HG02840 (cell line): ENCODE results near the gene MYOM1.
"Not testable (repeated sequence)": the region's sequence is repeated elsewhere in the genome, so short reads cannot be mapped to it uniquely, and the experiment has no call there.

Source experiments
- ATAC-seq: cut with Tn5 transposase; IDR thresholded peaks from one replicate; pipeline ENCODE4 v1.9.1; 2021; ENCODE audit warnings: mild to moderate bottlenecking, moderate library complexity, moderate number of reproducible peaks; ENCODE audit not compliant: unreplicated experiment, low FRiP score

MYOM1 gene

DNA sequence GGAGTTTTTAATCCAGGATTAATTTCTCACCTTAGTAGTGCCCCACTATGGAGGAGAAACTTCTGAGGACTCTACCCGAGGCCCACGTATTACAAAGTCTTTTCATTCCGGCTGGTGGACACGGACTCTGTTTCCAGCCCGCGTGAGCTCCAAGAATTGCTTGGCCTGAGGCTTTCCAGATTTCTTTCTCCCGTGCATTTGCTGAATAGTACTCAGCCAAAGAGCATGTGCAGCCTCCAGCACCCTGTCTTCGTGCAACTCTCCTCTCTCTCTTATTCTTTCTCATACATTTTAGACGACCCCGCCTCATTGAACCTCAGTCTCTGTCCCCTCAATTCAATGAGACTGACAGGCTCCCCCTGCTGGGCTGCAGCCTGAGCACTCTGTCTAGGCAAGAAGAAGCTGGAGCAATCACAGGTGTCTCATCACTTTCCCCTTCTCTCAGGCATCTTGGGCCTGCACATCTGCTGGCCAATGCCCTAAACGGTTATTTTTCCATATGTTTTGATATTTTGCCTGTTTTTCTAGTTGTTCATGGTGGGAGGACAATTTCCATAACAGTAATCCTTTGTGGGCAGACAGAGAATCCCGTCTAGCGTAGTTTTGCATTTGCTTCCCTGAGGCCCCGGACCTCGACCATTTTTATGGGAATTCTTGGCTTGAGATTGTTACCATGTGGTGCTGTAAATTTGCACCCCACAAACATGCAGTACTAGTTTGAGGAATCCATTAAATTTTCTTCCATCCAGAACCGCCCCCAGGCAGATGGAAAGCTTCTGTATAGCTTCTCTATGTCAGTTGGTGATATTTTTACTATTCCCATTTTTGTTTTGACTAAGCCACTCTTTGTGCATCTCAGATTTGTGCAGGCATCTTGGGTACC is 156.7 kb downstream of the MYOM1 start:
- no peak for ATAC-seq

DNA sequence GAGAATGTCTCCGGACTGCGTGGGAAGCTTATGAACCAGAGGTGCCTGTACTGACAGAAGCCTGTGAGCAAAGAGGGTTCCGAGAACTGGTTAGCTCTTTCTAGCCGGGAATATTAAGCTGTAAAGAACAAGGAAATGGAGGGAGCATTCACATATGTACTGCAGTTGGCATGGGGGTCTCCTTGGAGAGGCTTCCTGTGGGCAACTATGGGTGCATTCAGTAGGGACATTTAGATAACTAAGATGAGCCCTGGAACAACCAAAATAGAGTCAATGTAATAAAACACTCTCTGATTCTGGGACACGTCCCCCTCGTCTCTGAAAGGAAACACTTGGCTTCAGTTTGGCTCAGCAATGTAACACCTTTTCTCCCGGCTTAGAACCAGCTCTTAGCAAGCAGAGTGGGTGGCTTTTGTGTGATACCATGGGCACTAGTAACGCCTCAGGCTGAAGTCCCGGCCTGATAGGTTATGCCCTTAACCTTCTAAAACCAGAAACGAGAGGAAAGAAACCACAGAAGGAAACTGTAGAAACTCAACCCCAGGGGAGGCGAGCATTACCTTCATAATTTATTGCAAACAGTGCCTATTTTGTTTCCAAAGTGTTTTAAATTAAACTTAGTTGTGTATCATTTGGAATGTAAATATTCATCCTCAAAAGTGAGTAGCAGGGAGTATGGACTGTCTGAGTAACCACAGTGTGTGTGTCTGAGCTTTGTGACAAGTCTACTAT is 158.0 kb downstream of the MYOM1 start:
- no peak for ATAC-seq

DNA sequence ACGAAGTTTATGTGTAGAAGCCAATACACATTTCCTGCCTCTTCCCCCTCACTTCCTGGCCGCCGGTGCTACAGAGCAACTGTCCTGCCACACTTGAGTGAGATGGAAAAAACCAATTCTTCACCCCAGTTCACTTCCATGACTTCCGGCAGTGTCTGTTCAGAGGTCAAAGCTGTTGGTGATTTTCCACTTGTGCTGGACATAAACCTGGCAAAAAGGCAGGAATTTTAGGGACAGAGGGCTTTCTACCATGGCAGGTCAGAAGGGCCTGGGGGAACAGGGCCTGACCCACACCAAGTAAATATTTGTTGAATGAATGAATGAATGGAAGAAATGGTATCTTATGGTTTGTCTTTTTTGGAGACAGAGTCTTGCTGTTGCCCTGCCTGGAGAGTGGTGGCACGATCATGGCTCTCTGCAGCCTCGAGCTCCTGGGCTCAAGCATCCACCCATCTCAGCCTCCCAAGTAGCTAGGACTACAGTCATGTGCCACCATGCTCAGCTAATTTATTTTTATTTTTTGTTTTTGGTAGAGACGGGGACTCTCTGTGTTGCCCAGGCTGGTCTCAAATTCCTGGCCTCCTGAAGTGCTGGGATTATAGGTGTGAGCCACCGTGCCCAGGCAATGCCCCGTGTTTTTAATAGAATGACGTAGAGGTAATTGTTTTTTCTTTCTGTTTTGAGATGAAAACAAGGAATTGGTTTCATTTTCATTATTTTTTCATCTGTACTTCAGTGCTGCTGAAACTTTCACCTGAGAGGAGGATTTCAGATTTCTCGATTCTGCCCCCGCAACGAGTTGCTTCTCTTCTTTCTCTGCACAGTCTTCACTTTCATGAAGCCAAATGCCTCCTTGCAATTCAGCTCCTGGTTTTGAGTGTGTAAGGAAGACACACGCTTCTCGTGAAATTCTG is 158.8 kb downstream of the MYOM1 start:
- no peak for ATAC-seq

DNA sequence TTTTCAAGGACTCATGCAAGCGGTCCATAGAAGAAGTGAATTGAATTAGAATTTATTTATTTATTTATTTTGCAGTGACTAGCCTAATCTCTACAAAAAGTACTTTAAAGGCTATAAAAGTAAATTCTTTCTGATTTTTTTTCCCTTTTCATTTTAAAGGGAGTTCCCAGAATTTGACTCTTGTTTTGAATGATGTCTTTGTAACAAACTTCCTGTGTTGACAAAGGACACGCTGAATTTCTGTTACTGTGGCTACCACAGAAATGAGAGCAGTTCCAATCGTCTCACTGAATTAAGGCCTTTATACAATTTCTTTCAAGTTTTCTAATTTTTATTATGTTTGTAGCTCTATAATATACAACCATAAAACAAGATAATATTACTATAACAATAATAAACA is 160.5 kb downstream of the MYOM1 start:
- ATAC-seq: no peak

DNA sequence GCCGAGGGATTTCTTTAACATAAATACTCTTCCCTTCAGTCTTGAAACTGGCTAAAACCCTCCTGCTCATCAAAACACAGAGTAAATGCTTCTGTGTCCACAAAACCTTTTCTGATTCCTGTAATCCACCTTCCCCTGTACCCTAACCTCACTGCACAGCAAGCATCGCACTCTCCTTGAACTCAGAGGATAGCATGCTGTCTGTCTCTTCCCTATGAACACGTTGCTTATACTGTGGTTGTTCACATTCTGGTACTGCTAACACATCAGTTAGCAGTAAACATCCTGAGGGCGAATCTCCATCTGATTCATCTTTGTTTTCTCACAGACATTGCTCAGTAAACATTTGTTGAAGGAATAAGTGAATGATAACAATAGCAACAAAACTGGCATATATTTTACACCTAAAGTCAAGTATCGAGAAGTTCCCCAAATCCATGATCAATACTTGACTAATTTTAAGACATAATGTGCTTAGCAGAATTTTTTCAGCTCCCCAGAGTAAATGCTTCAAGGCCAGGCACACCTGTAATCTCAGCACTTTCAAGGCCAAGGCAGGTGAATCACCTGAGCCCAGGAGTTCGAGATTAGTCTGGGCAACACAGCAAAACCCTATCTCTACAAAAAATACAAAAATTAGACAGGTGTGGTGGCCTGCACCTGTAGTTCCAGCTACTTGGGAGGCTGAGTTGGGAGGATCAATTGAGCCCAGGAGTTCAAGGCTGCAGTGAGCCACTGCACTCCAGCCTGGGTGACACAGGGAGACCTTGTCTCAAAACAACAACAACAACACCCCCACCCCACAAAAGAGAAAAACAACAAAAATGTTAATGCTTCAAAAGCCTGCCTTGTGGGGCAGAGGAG is 161.2 kb downstream of the MYOM1 start:
- no peak for ATAC-seq

DNA sequence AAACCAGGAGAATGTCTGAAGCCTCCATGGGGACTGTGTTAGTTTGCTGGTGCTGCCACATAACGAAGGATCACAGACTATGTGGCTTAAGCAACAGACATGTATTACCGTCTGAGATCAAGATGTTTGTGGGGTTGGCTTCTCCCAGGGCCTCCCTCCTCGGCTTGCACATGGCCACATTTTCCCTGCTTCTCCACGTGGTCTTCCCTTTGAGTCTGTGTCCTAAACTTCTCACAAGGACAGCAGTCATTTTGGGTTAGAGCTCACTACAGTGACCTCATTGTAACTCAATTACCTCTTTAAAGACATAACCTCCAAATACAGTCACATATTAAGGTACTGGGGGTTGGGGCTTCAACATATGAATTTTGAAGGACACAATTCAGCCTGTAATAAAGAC is 162.2 kb downstream of the MYOM1 start:
- no peak for ATAC-seq

DNA sequence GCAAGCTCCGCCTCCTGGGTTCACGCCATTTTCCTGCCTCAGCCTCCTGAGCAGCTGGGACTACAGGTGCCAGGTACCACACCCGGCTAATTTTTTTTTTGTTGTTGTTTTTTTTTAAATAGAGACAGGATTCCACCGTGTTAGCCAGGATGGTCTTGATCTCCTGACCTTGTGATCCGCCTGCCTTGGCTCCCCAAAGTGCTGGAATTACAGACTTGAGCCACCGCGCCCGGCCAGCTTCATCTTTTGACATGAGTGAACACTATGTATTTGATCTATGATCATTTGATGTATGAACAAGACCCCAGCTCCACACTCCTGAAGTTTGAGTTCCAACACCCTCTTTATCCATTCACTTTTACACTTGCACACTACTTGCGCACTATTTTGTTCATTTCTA is 163.5 kb downstream of the MYOM1 start:
- no peak for ATAC-seq

DNA sequence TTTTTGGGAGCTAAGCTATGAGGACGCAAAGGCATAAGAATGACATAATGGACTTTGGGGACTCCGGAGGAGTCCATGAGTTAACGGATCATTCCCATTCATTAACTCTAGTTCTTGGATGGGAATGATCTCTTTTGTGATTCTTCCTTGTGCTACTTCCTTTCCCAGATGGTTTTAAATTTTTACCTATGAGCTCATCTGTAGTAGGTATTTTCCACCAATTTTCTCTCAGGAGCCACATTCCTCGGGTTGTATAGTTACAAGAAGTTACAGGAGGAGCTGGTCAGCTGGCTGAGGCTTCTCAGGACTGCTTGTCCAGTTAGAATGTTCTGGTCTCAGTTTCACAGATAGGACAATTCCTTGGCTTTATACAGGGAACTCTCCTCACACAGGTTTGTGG is 164.0 kb downstream of the MYOM1 start:
- ATAC-seq: no peak

DNA sequence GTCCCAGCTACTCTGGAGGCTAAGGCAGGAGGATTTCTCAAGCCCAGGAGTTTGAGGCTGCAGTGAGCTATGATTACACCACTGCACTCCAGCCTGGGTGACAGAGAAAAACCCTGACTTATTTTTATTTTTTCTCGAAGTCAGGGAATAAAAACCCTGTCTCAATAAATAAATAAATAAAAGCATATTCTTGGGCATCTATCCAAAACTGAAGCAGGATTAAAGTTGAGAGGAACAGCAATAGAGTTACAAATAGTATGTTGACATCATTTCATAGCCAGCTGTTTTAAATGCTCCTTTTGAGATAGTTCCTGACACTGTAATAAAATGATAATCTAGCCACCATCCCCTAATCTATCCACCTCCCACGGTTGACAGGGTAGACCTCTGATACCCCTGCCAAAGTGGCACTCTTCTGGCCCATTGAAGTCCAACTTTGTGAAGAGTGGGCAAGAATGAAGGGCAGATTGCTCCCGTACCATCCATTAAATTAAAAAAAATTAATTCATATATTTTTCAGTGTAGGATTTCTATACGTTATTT is 164.5 kb downstream of the MYOM1 start:
- no peak for ATAC-seq

DNA sequence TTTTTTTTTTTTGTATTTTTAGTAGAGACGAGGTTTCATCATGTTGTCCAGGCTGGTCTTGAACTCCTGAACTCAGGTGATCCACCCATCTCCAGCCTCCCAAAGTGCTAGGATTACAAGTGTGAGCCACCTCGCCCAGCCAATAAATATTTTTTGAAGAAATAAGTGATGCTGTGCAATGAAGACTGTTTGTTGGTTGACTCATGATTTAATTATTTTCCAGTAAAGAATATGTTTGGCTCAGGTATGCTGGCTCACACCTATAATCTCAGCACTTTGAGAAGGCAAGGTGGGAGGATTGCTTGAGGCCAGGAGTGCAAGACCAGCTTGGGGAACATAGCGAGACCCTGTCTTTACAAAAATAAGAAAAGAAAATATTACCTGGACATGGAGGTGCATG is 165.0 kb downstream of the MYOM1 start:
- ATAC-seq: no peak

DNA sequence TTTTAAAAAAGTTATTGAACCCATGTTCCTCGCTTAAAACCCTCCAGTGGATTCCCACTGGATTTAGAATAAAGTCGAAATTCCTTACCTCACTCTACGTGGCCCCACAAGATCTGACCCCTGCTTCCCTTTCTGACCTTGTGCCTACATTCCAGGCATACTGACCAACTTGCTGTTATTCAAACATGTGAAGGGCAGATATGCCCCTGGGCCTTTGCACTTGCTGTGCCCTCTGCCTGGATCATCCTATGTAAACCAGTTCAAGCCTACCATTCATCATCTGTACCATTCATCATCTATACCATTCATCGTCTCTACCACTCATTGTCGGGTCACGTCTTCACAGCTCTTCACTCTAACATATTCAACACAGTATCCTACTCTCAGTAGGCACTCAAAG is 165.6 kb downstream of the MYOM1 start:
- ATAC-seq: no peak

DNA sequence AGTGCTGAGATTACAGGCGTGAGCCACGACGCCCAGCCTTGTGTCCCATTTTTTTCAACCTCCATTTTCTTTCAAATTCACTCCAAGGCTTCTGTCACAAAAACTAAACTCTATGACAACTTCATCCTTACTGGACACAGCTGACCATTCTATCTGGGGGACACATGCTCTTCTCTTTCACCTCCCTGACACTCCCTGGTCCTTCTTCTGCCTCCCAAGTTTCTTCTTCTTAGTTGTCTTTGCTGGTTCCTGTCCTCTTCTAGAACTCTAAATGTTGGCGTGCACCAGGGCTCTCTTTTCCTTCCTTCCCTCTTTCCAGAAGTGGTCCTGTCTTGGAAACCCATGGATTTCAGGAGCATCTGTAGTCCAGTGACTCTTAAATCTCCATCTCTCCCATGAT is 166.7 kb downstream of the MYOM1 start:
- ATAC-seq: no peak

DNA sequence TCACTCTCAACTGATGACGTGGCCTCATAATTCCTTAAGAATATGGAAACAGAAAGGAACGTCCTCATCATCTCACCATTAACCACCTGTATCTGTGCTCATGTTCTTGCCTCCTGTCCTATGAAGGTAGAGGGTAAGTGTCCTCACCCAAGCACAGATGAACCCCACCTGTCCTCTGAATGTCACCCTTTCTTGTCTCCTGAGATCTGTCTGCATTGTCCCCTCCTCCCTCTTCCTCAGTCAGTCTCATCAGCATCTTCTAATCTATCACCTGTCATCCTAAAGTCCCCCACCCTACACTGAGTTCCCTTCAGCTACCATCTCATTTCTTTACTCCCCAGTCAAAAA is 167.4 kb downstream of the MYOM1 start:
- no peak for ATAC-seq

DNA sequence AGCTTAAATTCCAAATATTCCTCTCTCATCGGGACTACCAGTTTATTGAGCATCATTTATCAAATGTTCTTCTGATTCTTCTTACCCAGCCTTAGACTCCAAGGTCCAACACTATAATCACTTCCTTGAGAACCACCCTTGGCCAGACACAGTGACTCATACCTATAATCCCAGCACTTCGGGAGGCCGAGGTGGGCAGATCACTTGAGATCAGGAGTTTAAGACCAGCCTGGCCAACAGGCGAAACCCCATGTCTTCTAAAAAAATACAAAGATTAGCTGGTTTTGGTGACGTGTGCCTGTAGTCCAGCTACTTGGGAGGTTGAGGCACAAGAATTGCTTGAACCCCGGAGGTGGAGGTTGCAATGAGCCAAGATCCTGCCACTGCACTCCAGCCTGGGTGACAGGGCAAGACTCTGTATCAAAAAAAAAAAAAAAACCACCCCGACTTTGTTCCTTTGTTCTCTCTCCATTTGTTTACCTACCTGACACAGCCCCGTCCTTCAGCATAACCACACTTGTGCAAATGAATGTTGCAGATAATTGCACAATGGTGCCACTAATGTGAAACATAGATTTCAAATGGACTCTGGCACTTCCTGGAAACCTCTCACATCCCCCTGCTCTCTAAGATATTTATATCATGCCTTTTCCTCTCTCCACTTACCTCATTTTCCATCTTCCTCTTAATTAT is 167.9 kb downstream of the MYOM1 start:
- no peak for ATAC-seq

DNA sequence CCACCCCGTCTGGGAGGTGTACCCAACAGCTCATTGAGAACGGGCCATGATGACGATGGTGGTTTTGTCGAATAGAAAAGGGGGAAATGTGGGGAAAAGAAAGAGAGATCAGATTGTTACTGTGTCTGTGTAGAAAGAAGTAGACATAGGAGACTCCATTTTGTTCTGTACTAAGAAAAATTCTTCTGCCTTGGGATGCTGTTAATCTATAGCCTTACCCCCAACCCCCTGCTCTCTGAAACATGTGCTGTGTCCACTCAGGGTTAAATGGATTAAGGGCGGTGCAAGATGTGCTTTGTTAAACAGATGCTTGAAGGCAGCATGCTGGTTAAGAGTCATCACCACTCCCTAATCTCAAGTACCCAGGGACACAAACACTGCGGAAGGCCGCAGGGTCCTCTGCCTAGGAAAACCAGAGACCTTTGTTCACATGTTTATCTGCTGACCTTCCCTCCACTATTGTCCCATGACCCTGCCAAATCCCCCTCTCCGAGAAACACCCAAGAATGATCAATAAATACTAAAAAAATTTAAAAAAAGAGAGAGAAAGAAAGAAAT is 169.8 kb downstream of the MYOM1 start:
- not testable (repeated sequence) for ATAC-seq

DNA sequence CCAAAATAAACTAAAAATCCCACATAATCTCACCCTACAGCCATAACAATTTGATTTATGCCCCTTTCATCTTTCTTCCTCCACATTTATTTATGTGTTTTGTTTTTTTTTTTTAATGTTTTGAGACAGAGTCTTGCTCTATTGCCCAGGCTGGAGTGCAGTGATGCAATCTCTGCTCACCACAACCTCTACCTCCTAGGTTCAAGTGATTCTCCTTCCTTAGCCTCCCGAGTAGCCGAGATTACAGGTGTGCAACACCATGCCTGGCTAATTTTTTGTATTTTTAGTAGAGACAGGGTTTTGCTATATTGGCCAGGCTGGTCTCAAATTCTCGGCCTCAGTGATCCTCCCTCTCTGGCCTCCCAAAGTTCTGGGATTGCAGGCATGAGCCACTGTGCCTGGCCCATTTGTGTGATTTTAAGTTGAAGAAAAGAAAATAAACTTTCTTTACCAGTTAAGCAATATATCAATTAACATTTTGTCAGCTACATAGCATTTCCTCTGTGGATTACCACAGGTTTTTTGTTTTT is 170.9 kb downstream of the MYOM1 start:
- no peak for ATAC-seq

DNA sequence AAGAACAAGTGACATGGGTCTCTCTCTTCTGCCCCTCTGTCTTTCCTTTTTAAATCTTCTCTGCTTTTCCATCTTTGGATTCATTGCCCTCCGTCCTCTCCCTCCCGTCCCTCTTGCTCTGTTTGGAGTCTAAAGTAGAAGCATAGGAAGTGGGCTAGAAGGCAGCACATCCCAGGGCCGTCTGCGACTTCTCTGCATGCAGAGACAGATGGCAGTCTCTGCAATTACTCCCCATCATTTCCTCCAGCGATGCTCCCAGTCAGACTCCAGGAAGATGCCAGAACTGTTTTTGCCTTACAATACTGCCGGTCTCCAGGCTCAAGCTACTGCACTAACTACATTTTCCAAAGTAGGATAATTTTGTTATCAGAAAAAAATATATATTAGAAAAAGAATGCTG is 171.6 kb downstream of the MYOM1 start:
- ATAC-seq: no peak

DNA sequence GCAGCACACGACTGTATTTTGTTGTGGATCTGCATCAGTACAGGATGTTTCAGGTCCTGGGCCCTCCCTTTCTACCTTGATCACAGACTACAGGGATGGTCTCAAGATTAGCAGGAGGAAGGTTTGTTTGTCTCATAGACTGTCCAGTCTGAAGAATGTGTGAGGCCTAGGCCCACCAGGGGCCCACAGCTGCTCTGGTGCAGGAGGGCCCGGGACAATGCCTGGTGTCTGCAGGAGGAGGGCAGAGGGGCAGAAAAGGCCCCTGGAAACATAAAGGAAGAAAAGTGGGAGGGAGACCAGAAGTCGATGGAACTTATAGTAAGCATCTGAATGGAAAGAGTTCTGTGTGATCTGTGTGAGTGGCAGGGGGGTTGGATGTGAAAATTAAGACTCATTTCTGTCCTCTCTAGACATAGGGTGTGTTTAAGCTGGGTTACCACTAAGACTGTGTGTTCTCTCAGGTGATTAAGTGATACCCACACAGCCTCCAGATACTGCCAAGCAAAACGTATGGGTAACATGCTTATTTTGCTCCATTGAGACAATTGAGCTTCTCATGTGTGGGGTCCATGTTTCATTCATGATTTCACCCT is 173.5 kb downstream of the MYOM1 start:
- no peak for ATAC-seq
